Prostate gland (tissue), 2 donors: Measurements from ENCODE around the gene PARP9. TPM values are rescaled to one million over a fixed set of nuclear protein-coding genes. Genes with fewer than 3 reads are reported as not detected.

ENCODE experiments used
- DNase-seq: peaks from one replicate; pipeline ENCODE4 v3.0.0-alpha.2; 2019; ENCODE audit warnings: low spot score
- H3K27ac ChIP-seq, 2 donors: fragments of 200-600 bp; sonication (generic); 2 replicates each; pipeline ENCODE4 v1.5.1; 2017 to 2019
- H3K27me3 ChIP-seq: fragments of 200-600 bp; sonication (generic); replicated peaks from 2 replicates; pipeline ENCODE4 v1.5.1; 2019; ENCODE audit not compliant: insufficient read depth
- H3K36me3 ChIP-seq, 2 donors: fragments of 200-600 bp; sonication (generic); 1 replicate in 1 of 2; 2 replicates in 1 of 2; pipeline versions ENCODE4 v1.5.1 to v1.8.1; 2017 to 2019
- H3K4me1 ChIP-seq: fragments of 200-600 bp; sonication (generic); replicated peaks from 2 replicates; pipeline ENCODE4 v1.5.1; 2019
- H3K4me3 ChIP-seq, 2 donors: fragments of 200-600 bp; sonication (generic); 2 replicates each; pipeline ENCODE4 v1.5.1; 2017 to 2019
- H3K9me3 ChIP-seq: fragments of 200-600 bp; sonication (generic); 2 replicates; pipeline ENCODE4 v1.5.1; 2017
- POLR2A ChIP-seq: fragments of 450-650 bp; IDR thresholded peaks from one replicate; pipeline ENCODE4 v1.6.1; 2016; ENCODE audit warnings: antibody characterized with exemption, mild to moderate bottlenecking
- POLR2AphosphoS5 ChIP-seq: sonication (generic); formaldehyde crosslinking; IDR thresholded peaks from one replicate; pipeline ENCODE4 v1.6.1; 2017; ENCODE audit warnings: antibody characterized with exemption
- WGBS: methylation state at CpG from one replicate; pipeline ENCODE4 v1.1.5; 2018; 5-methylcytosine and 5-hydroxymethylcytosine counted together
- intact Hi-C: fragments of 100-400 bp; cut with DNase I; formaldehyde crosslinking; loops from one replicate; pipeline ENCODE4 v1.14.2; 2022
- total RNA-seq, 2 donors: library from RNA; depleted of rRNA; stranded (reverse); fragments of >200 nt; gene quantifications; one replicate each; pipeline ENCODE4 v1.1.0, GENCODE V29; 2016
- TF ChIP-seq, protein P1 (sequence below), 4 experiments: fragments of 200-600 bp in 2 of 4; fragments of 450-650 bp in 2 of 4; sonication (generic) in 2 of 4; IDR thresholded peaks; 1 replicate in 3 of 4; 2 replicates in 1 of 4; pipeline ENCODE4 v1.5.1; 2016 to 2019; ENCODE audit warnings: antibody characterized with exemption in 4 of 4, mild to moderate bottlenecking in 2 of 4, moderate library complexity in 2 of 4

The PARP9 gene
- total RNA-seq, 2 donors from 2014 or later: 30.4 to 41.7 TPM

DNA sequence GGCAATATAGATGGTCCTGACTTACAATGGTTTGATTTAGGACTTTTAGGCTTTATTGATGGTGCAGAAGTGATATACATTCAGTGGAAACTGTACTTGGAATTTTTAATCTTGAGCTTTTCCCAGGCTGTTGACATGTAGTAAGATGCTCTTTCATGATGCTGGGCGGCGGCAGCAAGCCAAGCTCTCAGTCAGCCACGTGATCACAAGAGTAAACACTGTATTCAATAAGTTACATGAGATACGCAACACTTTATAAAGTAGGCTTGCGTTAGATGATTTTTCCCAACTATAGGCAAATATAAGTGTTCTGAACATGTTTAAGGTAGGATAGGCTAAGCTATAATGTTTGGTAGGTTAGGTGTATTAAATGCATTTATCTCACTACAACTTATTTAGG, 17.9 kb downstream of the PARP9 start:
- intact Hi-C loops: no loop called here
- Histone ChIP-seq H3K9me3 (no peaks in the 10 kb centered on the region), H3K27ac (no peak overlapping the region), H3K4me1 (no peaks in the 10 kb centered on the region), H3K4me3 (no peak overlapping the region), H3K36me3 (peaks cover 0 to 6% of the 10 kb centered on the region in 2 donors), H3K27me3 (no peaks in the 10 kb centered on the region)
- WGBS: 88% methylated on average over 5 of the region's 5 CpGs
- DNase-seq: no peak
- no peak for TF ChIP-seq POLR2AphosphoS5
- TF ChIP-seq, protein P1, sequence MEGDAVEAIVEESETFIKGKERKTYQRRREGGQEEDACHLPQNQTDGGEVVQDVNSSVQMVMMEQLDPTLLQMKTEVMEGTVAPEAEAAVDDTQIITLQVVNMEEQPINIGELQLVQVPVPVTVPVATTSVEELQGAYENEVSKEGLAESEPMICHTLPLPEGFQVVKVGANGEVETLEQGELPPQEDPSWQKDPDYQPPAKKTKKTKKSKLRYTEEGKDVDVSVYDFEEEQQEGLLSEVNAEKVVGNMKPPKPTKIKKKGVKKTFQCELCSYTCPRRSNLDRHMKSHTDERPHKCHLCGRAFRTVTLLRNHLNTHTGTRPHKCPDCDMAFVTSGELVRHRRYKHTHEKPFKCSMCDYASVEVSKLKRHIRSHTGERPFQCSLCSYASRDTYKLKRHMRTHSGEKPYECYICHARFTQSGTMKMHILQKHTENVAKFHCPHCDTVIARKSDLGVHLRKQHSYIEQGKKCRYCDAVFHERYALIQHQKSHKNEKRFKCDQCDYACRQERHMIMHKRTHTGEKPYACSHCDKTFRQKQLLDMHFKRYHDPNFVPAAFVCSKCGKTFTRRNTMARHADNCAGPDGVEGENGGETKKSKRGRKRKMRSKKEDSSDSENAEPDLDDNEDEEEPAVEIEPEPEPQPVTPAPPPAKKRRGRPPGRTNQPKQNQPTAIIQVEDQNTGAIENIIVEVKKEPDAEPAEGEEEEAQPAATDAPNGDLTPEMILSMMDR (IDR thresholded peaks at IDR 0.05): no peak
- no peak for TF ChIP-seq POLR2A

DNA sequence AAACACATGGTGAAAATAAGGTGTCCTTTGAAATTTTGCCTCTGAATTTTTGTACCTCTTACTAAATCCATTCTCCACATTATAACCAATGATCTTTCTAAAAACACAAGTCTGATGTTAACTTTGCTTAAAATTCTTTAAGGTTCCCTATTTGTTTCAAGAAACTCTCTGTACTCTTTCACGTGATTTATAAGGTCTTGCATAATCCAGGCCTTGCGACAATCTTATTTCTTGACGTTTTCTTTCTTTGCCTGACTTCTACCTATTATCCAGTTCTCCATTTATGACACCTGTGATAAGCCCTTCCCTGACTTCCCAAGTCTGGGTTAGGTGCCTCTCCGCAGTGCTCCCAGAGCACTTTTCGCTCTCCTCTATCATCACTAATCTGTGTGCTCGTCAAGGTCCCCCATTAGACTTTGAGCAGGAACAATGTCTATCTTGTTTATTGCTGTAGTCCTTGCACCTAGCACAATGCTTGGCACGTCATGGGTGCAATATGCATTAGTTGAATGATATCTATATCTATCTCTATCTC, 25.1 kb downstream of the PARP9 start:
- Histone ChIP-seq H3K27ac (no peak overlapping the region), H3K27me3 (no peaks in the 10 kb centered on the region), H3K4me3 (no peak overlapping the region), H3K36me3 (peaks cover 5% of the 10 kb centered on the region in 2 donors), H3K4me1 (no peaks in the 10 kb centered on the region), H3K9me3 (no peaks in the 10 kb centered on the region)
- TF ChIP-seq POLR2AphosphoS5 (no peak), POLR2A (no peak)
- TF ChIP-seq, protein P1 (IDR thresholded peaks at IDR 0.05): no peak
- DNase-seq: no peak
- intact Hi-C loops: no loop called here
- 86% methylated on average over 7 of the region's 7 CpGs for WGBS

DNA sequence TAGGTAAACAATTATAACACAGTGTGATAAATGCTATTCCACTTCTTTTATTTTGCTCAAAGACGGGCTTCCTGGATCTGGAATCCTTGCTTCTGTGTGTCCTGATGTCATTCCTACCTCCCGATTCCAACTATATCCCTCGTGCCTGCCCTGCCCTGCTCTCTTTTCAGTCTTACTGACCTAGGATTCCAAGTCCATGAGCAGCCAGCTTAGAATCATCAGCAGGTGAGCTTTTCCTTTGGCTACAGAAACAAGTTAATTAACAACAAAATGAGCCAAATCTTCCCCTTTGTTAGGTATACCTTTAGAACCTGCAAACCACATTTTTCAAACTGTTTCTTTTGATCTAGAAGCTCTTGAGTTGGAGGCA, 27.5 kb downstream of the PARP9 start:
- 58% methylated on average over 3 of the region's 3 CpGs for WGBS
- peaks cover 5% of the 10 kb centered on the region in 2 donors for H3K36me3 ChIP-seq

DNA sequence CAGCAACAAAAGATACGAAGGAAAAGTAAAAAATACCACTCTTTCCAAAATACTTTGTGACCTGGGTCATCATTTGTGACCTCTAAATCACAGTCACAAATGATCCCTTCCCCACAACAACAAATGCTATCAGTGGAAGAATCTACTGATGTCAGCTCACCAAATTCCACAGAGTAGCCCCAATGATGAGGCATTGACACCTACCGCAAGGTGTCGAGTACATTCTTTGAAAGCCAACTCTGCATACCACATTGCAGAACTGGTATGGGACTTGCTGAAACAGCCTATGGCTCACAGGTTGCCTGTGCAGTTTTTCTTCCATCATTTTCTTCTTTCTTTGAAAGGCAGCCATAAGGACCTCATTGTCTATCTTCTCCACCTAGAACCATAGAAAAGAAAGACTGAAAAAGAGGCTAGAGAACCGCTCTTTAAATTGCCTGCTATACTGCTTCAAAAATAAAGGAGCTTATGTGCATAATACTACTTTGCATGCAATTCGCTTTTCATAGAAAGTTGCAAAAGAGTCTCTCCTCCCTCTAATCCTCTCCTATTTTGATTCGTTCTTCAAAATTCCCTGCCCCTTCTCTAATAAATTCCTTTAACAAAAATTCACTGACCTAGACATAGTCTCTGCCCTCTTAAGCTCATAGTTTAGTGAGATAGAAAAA, 28.0 kb downstream of the PARP9 start:
- DNase-seq: no peak
- no peak overlapping the region for H3K4me3 ChIP-seq
- H3K27ac ChIP-seq: no peak overlapping the region
- WGBS: 84% methylated on average over 6 of the region's 6 CpGs
- no peaks in the 10 kb centered on the region for H3K9me3 ChIP-seq
- H3K4me1 ChIP-seq: no peaks in the 10 kb centered on the region
- no peaks in the 10 kb centered on the region for H3K27me3 ChIP-seq
- TF ChIP-seq POLR2AphosphoS5: no peak
- TF ChIP-seq POLR2A: no peak
- TF ChIP-seq, protein P1 (IDR thresholded peaks at IDR 0.05): no peak
- H3K36me3 ChIP-seq: peaks cover 5% of the 10 kb centered on the region in 2 donors
- intact Hi-C loops: no loop called here

More for the DNA sequence above, 27.5 kb downstream of the PARP9 start:
- no peaks in the 10 kb centered on the region for H3K27me3 ChIP-seq
- no peak overlapping the region for H3K27ac ChIP-seq
- intact Hi-C loops: no loop called here
- no peaks in the 10 kb centered on the region for H3K4me1 ChIP-seq
- TF ChIP-seq, protein P1 (IDR thresholded peaks at IDR 0.05): no peak
- TF ChIP-seq POLR2A: no peak
- no peak for TF ChIP-seq POLR2AphosphoS5
- H3K9me3 ChIP-seq: no peaks in the 10 kb centered on the region
- no peak for DNase-seq
- H3K4me3 ChIP-seq: no peak overlapping the region

DNA sequence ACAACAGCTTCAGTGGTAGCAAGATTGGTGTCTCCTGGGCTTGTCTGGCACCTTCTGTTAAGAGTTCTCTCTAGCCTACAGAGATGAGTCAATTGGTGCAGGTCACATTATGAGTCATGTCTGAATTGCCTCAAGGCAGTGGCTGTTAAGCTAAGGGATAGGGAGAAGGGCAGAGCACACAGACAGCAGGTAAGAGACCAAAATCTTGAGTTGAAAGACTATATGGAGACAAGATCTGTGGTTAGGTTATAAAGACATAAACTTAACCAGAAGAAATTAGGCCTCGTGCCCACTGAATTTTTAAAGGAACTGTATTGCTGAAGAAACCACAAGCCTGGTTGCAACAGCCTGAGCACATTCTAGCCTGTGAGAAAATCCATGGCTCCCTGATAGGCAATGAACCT, 30.2 kb downstream of the PARP9 start:
- 76% methylated on average over 1 of the region's 1 CpG for WGBS
- no peak overlapping the region for H3K4me3 ChIP-seq
- H3K36me3 ChIP-seq: peaks cover 0 to 5% of the 10 kb centered on the region in 2 donors
- H3K9me3 ChIP-seq: no peaks in the 10 kb centered on the region
- no peak overlapping the region for H3K27ac ChIP-seq
- no peaks in the 10 kb centered on the region for H3K27me3 ChIP-seq
- intact Hi-C loops: no loop called here
- TF ChIP-seq, protein P1 (IDR thresholded peaks at IDR 0.05): no peak
- no peak for TF ChIP-seq POLR2AphosphoS5
- TF ChIP-seq POLR2A: no peak
- H3K4me1 ChIP-seq: no peaks in the 10 kb centered on the region
- no peak for DNase-seq
